ENCODE results near the gene KIAA1217.

DNA sequence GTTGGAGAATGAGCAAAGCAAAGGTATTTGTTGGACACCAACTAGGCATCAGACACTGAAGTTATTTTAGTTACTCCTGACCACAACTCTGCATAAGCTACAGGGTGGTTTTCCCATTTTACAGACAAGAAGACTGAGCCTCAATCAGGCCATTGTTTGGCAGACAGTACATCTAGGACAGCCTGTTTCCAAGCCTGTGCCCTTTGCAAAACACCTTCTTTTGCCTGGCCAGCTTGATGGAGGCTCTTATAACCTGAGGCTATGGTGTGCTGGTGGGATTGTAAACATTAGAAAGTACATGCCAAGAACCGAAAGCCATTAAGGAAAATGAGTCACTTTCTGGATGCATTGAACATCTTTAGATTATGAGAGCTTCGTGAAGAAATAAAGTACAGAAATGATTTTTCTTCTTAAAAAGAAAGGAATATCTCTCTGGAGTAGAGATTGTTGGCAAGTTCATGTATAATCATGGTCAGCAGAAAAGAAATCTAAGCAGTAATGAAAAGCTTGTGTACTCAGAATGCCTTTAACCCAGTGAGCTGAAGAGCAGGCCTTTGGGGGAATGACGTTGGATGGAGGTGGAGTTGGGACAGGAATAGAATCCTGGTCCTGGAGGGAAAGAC, 140.6 kb downstream of the KIAA1217 start:
- TF ChIP-seq, protein P1, sequence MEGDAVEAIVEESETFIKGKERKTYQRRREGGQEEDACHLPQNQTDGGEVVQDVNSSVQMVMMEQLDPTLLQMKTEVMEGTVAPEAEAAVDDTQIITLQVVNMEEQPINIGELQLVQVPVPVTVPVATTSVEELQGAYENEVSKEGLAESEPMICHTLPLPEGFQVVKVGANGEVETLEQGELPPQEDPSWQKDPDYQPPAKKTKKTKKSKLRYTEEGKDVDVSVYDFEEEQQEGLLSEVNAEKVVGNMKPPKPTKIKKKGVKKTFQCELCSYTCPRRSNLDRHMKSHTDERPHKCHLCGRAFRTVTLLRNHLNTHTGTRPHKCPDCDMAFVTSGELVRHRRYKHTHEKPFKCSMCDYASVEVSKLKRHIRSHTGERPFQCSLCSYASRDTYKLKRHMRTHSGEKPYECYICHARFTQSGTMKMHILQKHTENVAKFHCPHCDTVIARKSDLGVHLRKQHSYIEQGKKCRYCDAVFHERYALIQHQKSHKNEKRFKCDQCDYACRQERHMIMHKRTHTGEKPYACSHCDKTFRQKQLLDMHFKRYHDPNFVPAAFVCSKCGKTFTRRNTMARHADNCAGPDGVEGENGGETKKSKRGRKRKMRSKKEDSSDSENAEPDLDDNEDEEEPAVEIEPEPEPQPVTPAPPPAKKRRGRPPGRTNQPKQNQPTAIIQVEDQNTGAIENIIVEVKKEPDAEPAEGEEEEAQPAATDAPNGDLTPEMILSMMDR (IDR thresholded peaks at IDR 0.05; ENCODE audit: insufficient read depth, low read length, poor library complexity, severe bottlenecking): no peak
- TF ChIP-seq EZH2phosphoT487 (conservative IDR thresholded peaks at IDR 0.05; ENCODE audit: low read length): no peak
